NCI-H526 treated with DMSO at 0.1 percent for 48 hours (cell line): ENCODE measurements around the gene QPCT.
A peak's percentile ranks its signal among the peaks of the same experiment; 100 is the strongest.
"Not testable (repeated sequence)": the region's sequence is repeated elsewhere in the genome, so short reads cannot be mapped to it uniquely, and the experiment has no call there.

ENCODE experiments used
- DNase-seq: peaks from one replicate; lab custom pipeline; 2025; lab: John Stamatoyannopoulos, UW

Gene QPCT

GRCh38 chr2:37344453-37345361 is at the start of gene QPCT:
Gene QPCT (plus strand): TSS chr2:37344630. CDS start chr2:37344732, 102 bp downstream.
- DNase-seq, result peak; percentile 29

GRCh38 chr2:37294858-37295257 is 49.6 kb upstream of the QPCT start:
- DNase-seq, result not testable (repeated sequence)

GRCh38 chr2:37295469-37296073 is 48.9 kb upstream of the QPCT start:
- DNase-seq, result no peak

GRCh38 chr2:37297632-37298031 is 46.8 kb upstream of the QPCT start:
- no peak for DNase-seq

- no peak for DNase-seq
Observed at GRCh38 chr2:37300146-37300545, 44.3 kb upstream of the QPCT start.

GRCh38 chr2:37300578-37300977 is 43.9 kb upstream of the QPCT start:
- no peak for DNase-seq

- DNase-seq, result no peak
Observed at GRCh38 chr2:37301408-37301807, 43.0 kb upstream of the QPCT start.

GRCh38 chr2:37302701-37303252 is 41.7 kb upstream of the QPCT start:
- no peak for DNase-seq

GRCh38 chr2:37306024-37306423 is 38.4 kb upstream of the QPCT start:
- no peak for DNase-seq

- no peak for DNase-seq
Observed at GRCh38 chr2:37307500-37307899, 36.9 kb upstream of the QPCT start.

GRCh38 chr2:37315364-37315763 is 29.1 kb upstream of the QPCT start:
- no peak for DNase-seq

- no peak for DNase-seq
Observed at GRCh38 chr2:37316181-37316580, 28.2 kb upstream of the QPCT start.

- DNase-seq, result no peak
Observed at GRCh38 chr2:37317746-37318145, 26.7 kb upstream of the QPCT start.

- DNase-seq, result no peak
Observed at GRCh38 chr2:37318401-37318800, 26.0 kb upstream of the QPCT start.

GRCh38 chr2:37319754-37320609 is 24.4 kb upstream of the QPCT start:
- no peak for DNase-seq

- DNase-seq, result no peak
Observed at GRCh38 chr2:37321029-37321682, 23.3 kb upstream of the QPCT start.

- no peak for DNase-seq
Observed at GRCh38 chr2:37322368-37322767, 22.1 kb upstream of the QPCT start.

GRCh38 chr2:37323176-37323780 is 21.2 kb upstream of the QPCT start:
- DNase-seq, result no peak

- peak; percentile 44 for DNase-seq
Observed at GRCh38 chr2:37323781-37324535, 20.5 kb upstream of the QPCT start.

GRCh38 chr2:37324536-37324785 is 20.0 kb upstream of the QPCT start:
- peak; percentile 53 for DNase-seq
